ENCODE measurements around the gene KCNIP1.

DNA sequence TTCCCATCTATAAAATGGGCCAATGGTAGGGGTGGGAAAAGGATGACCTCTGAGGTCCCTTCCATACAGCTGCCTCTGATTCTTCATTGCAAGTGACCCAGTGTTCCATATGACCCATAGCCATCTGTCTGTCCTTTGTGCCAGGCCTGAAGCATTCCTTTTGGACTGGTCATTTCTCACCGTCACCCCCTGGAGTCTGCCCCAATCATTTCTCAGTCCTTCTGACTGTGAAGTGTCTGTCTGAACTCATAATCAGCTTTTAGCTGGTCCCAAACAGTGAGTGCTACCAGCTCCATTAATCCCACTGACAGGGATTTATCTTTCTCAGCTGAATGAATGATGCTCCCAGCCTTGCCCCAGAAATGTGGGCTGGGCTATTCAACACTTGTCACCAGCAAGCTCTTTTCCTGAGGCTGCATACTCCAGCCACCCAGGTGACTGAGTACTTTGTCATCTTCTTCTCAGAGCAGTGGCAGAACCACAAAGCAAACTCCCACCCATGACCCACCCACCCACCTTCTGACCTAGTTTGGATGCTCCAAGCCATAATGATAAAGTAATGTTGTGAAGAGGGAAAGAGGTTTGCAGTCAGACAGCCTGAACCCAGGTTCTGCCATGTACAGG is 37.4 kb downstream of the KCNIP1 start:
- TF ChIP-seq POLR2A (IDR thresholded peaks at IDR 0.05) = no peak
- TF ChIP-seq, protein P1, sequence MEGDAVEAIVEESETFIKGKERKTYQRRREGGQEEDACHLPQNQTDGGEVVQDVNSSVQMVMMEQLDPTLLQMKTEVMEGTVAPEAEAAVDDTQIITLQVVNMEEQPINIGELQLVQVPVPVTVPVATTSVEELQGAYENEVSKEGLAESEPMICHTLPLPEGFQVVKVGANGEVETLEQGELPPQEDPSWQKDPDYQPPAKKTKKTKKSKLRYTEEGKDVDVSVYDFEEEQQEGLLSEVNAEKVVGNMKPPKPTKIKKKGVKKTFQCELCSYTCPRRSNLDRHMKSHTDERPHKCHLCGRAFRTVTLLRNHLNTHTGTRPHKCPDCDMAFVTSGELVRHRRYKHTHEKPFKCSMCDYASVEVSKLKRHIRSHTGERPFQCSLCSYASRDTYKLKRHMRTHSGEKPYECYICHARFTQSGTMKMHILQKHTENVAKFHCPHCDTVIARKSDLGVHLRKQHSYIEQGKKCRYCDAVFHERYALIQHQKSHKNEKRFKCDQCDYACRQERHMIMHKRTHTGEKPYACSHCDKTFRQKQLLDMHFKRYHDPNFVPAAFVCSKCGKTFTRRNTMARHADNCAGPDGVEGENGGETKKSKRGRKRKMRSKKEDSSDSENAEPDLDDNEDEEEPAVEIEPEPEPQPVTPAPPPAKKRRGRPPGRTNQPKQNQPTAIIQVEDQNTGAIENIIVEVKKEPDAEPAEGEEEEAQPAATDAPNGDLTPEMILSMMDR (IDR thresholded peaks at IDR 0.05) = no peak
